ENCODE results near the gene VSTM2L.

DNA sequence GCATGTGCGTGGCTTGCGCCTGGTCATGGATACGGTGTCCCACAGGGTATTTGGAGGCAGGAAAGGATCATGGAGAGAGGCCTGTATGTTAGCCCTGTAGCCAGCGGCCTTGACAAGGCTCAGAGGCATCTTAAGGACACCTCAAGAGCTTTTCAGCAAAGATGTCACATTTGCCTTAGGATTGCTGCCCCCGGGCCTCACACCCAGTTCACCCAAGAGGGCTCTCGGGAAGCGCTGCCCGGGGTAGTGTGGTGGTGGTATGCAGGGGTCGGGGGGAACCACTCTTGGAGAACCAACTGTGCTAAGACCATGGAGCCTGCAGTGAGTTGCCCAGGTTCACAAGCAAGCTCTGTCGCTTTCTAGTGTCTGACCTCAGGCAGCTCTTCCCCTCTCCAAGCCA, 36.9 kb upstream of the VSTM2L start:
- TF ChIP-seq, protein P1, sequence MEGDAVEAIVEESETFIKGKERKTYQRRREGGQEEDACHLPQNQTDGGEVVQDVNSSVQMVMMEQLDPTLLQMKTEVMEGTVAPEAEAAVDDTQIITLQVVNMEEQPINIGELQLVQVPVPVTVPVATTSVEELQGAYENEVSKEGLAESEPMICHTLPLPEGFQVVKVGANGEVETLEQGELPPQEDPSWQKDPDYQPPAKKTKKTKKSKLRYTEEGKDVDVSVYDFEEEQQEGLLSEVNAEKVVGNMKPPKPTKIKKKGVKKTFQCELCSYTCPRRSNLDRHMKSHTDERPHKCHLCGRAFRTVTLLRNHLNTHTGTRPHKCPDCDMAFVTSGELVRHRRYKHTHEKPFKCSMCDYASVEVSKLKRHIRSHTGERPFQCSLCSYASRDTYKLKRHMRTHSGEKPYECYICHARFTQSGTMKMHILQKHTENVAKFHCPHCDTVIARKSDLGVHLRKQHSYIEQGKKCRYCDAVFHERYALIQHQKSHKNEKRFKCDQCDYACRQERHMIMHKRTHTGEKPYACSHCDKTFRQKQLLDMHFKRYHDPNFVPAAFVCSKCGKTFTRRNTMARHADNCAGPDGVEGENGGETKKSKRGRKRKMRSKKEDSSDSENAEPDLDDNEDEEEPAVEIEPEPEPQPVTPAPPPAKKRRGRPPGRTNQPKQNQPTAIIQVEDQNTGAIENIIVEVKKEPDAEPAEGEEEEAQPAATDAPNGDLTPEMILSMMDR (IDR thresholded peaks at IDR 0.05) = no peak
- TF ChIP-seq EZH2 (IDR thresholded peaks at IDR 0.05) (no peak), EZH2phosphoT487 (IDR thresholded peaks at IDR 0.05) (no peak)
